HG02840 (cell line): ENCODE data around the gene SUMF2.
"Not testable (repeated sequence)": the region's sequence is repeated elsewhere in the genome, so short reads cannot be mapped to it uniquely, and the experiment has no call there.

Source experiments
- ATAC-seq: cut with Tn5 transposase; IDR thresholded peaks from one replicate; pipeline ENCODE4 v1.9.1; 2021; ENCODE audit warnings: mild to moderate bottlenecking, moderate library complexity, moderate number of reproducible peaks; ENCODE audit not compliant: unreplicated experiment, low FRiP score

Gene SUMF2

GRCh38 chr7:56104138-56104537 lies 40.1 kb downstream of the SUMF2 start:
- ATAC-seq = not testable (repeated sequence)

GRCh38 chr7:56105508-56105907 lies 41.4 kb downstream of the SUMF2 start:
- no peak for ATAC-seq

- ATAC-seq = peak; percentile 100
Measured at GRCh38 chr7:56106108-56107073, 42.3 kb downstream of the SUMF2 start, which contains the start of gene CHCHD2. Gene CHCHD2, minus strand, starts transcription at chr7:56106476. Its CDS starts 63 bp downstream, at chr7:56106413.

- no peak for ATAC-seq
Measured at GRCh38 chr7:56107954-56108258, 43.8 kb downstream of the SUMF2 start.

GRCh38 chr7:56110611-56111010 lies 46.5 kb downstream of the SUMF2 start:
- ATAC-seq = no peak

GRCh38 chr7:56112244-56112643 lies 48.2 kb downstream of the SUMF2 start:
- ATAC-seq = not testable (repeated sequence)

- no peak for ATAC-seq
Measured at GRCh38 chr7:56115852-56116538, 51.9 kb downstream of the SUMF2 start, which contains the start of gene NUPR2. Gene NUPR2, minus strand, starts transcription at chr7:56116417. Its CDS starts 103 bp downstream, at chr7:56116314.

- ATAC-seq = no peak
Measured at GRCh38 chr7:56121440-56121839, 57.4 kb downstream of the SUMF2 start.

- ATAC-seq = no peak
Measured at GRCh38 chr7:56124981-56125380, 60.9 kb downstream of the SUMF2 start.

GRCh38 chr7:56125831-56126230 lies 61.7 kb downstream of the SUMF2 start:
- ATAC-seq = no peak

GRCh38 chr7:56127241-56127975 lies 63.3 kb downstream of the SUMF2 start:
- no peak for ATAC-seq
